Stimulated activated CD8-positive, alpha-beta memory T cell treated with anti-CD3 and anti-CD28 coated beads, Interleukin-7, amount 100 ng/mL, for 1 hour (primary cell): ENCODE data around the gene MEF2B.
"Not testable (repeated sequence)": the region's sequence is repeated elsewhere in the genome, so short reads cannot be mapped to it uniquely, and the experiment has no call there.

Experiments used
- DNase-seq, 2 donors: peaks; one replicate each; pipeline ENCODE4 v3.0.0-alpha.2; 2020; ENCODE audit warnings: low read depth in 2 of 2

MEF2B gene

DNA sequence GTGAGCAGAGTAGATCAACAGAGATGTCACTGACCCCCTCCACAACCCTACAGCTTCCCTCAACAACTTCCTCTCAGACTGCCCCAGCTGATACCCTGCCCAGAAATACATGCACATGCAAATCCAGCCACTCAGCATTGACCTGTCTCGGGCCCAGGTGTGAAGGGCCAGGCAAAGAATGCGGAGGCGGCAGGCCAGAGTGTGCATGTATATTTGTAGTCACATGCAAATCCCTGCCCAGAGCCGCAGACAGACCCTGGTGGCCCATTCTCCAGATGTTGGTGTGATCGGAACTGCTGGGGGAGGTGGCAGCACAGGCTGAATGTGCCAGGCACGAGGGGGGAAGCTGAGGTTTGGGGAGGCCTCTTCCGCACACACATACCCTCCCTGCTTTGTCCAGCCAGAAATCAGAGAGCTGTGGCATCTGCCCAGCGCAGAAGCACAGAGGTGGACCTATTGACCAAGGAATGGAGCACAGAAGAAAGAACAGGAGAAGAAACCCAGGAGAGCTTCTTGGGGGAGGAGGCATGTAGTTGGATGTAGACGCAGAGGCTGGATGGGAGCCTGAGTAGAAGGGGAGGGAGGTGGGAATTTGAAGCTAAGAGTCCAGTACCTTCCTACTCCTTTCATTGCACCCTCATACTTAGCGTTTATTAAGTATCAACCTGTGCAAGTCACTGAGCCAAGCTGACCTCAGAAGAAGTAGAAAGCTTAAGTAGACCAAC lies 14.4 kb downstream of the MEF2B start:
- no peak for DNase-seq

DNA sequence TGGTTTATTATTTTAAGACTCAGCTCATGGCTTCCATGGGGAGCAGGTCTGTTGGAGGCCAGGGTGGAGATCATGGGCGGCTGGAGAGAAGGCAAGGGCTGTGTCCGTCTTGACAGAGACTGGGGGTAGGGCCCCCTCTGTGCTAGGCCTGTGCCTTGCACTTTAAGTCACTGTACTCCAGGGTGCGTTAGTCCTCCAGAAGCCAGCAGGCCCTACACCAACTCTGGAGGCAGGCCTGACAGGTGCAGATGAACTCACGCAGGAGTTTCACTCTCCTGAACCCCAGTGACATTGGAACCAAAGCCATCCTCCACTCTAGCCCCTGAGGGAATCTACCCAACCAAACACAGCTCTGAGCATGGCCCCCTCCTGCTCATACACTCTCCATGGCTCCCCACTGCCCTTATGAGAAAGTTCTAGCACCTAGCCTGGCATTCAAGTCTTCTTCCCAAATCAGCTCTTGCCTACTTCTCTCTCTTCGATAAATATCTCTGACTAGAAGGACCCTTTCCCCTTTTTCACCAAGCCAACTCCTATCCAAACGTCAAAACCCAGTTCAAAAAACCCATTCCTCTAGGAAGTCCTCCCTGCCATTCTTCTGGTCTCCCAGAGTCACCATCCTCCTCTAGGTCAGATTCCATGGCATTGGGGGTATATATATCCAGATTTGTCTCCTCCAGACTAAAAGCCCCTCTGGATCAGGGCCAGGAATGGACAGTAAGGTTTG lies 15.1 kb downstream of the MEF2B start:
- no peak for DNase-seq

- DNase-seq = no peak
Measured at GRCh38 chr19:19152668-19153384, 17.2 kb downstream of the MEF2B start.

DNA sequence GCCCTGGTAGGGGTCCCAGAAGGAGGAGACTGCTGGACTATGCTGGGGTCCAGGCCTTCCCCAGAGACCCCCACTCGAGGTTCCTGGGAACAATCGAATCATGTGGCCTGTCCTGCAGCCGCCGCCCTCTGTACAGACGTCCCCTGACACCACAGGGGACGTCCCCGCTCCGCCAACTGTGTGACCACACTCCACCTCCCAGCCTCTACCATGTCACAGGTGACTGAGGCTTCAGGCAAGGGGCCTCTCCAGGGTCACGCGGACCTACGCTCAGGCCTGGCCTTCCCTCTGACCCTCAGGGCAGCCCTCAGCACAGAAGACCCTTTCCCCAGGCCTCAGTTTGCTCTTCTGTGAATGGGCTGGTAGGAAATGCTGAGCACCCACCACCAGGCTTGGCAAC lies 18.6 kb downstream of the MEF2B start:
- no peak for DNase-seq

DNA sequence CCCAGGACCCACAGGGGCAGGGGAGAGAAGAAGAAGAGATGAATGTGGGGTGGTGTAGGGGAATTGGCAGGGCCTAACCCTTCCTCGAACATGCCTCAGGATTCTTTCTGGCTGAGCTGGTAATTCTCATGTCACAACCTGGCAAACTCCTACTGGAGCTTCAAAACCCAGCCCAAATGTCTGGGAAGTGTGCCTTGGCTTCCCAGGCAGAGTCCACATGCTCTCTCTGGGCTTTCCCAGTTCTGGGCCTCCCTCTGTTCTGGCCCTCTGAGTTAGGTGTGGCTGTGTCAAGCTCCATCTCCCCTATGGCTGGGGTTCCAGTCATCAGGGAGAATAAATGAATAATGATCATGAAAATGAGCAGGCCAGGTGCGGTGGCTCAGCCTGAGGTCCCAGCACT lies 20.6 kb downstream of the MEF2B start:
- DNase-seq = no peak

GRCh38 chr19:19148504-19148903 lies 21.6 kb downstream of the MEF2B start:
- not testable (repeated sequence) for DNase-seq

DNA sequence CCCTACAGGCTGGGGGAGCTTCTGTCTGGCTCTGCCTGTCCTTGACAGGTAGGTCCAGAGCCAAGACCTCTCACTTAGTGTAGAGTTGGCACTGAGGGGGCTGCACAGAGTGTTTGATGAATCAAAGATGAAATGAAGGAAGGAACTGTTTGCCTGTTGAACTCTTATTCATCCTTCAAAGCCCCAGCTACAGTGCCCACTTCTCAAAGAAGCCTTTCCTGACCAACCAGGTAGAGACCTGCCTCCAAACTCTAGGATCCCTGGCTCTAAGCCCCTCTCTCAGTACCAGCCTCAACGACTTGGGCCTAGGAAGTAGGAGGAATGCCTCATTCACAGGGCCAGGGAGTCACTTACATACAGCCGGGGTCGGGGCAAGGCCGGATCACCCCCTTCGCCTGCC lies 22.7 kb downstream of the MEF2B start:
- DNase-seq = no peak

DNA sequence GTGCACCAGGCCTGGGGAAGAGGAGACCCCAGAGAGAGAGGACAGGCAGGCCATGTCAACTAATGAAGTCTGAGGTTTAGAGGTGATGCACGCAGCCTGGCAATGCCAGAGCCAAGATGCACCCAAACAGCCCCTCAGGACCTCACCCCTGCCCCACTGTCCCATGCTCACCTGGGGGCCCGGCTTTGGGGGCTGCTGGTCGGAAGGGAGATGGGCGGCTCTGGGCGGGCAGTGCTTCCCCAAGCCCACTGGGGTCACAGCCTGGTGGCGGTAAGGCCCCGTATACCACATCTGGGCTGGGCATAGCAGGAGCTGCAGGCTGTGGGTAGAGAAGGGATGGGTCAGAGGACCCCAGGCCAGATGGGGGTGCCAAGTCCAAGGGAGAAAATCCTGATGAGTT lies 23.2 kb downstream of the MEF2B start:
- DNase-seq = no peak

DNA sequence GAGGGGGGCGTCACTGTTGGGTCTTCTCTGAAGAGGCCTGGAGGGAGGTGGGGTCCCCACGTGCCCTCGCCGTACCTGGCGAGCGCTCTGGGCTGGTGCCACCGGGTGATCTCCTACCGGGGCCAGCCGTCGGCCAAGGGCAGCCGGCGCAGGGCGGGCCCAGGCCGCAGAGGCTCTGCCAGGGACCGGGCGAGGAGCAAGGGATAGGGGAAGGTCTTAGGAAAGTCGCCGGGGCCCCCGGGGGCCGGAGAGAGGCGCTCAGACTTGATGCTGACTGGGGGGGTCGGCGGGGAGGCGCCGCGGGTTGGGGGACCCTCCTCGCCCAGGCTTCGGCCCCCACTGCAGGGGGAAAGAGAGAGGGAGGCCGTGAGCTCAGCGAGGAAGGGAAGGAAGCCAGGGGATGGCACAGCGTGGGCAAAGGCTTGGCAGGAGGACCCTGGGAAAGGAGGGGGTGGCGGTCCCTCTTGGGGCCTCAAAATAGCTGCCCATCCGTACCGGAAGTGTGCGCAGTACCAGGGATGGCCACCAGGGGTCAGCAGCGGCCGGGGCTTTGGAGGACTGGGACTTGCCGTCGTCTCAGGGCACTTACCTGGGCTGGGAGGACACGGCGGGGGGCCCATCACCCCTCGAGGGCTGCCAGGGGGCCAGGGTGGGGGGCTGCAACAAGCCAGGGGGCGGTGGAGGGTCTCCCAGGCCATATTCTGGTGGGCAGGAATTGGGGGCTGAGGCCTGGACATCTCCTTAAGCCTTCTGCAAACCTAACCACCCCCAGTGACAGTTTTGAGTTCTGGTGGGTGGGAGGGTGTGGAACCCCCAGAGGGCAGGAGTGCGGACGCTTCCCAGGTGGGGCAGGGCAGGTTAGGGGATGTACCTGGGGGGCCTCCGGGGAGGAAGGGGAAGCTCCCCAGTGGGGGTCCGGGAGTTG lies 24.1 kb downstream of the MEF2B start:
- DNase-seq = peak; percentile 73 to 82

- DNase-seq = no peak
Measured at GRCh38 chr19:19145281-19145680, 24.8 kb downstream of the MEF2B start.

GRCh38 chr19:19142347-19142746 lies 27.7 kb downstream of the MEF2B start:
- no peak for DNase-seq

DNA sequence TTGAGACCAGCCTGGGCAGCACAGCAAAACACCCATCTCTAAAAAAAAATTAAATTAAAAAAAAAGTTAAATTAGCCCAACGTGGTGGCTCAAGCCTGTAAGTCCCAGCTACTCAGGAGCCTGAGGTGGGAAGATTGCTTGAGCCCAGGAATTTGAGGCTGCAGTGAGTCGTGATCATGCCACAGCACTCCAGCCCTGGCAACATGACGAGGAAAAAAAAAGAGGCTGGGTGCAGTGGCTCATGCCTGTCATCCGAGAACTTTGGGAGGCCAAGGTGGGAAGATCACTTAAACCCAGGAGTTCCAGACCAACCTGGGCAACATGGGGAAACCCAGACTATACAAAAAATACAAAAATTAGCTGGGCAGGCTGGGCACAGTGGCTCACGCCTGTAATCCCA lies 29.6 kb downstream of the MEF2B start:
- no peak for DNase-seq

- no peak for DNase-seq
Measured at GRCh38 chr19:19139876-19140229, 30.2 kb downstream of the MEF2B start.

DNA sequence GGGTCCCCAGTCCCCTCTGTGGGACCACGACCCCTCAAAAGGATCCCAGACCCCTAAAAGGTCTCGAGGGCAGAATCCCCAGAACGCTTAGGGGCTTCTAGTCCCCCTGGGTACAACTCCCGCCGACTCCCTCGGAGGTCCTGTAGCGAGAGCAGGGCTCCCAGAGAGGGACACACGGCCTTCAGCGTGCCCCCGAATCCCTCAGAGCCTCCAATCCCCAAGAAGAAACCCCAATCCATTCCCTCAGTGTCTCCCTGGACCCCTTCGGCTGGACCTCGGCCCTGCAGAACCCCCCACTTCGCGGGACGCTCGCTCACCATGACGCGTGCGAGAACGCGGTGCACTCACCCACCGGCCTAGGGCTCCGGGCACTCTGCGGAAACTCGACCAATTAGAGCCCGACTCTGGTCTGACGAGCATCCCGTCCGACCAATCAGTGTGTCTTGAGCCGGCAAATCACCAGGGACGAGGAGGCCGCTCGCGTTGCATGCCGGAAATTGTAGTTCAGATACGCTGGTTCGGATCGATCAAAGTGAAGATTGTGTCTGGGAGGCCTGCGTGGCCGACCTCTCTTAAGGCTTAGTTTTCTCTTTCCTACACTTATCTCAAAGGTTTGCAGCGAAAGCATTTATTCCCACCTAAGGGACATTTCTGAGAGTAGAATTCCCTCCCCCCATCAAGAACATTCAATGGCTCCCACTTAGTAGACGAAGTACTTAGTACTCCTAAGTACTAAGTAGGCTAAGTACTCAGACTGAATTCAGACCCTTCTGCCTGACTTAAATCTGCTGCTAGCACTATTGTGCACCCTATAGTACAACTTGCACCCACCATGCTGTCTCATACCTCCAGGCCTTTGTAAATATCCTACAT lies 31.7 kb downstream of the MEF2B start, which contains the start of gene TMEM161A:
Gene TMEM161A (minus strand): TSS at position 370 of the 873 bp plus-strand sequence. CDS start 50 bp downstream, at position 320.
- DNase-seq = peak; percentile 87

GRCh38 chr19:19137556-19138108 lies 32.4 kb downstream of the MEF2B start:
- DNase-seq = no peak

- DNase-seq = not testable (repeated sequence)
Measured at GRCh38 chr19:19135713-19136112, 34.4 kb downstream of the MEF2B start.

DNA sequence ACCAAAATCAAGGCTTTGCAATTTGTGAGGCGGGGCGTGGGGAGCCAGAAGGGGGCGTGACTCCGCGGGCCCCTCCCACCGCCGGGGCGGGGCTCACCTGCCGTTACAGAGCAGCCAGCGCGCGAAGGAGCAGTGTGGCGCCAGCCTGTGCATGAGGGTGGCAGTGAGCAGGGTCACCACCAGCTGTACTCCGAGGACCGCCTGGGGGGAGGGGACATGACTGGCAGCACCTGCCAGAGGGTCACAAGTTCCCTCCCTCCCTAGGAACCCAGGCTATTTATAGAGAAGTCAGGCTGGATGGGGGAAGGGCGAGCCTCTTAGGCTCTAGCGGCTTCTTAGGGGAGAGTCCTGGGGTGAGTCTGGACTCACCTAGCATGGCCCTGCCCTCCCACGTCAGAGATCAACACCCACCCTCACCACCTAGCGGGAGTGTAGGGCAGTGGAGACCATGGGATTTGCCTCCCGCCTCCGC lies 35.3 kb downstream of the MEF2B start:
- no peak for DNase-seq

- DNase-seq = no peak
Measured at GRCh38 chr19:19133985-19134384, 36.1 kb downstream of the MEF2B start.

DNA sequence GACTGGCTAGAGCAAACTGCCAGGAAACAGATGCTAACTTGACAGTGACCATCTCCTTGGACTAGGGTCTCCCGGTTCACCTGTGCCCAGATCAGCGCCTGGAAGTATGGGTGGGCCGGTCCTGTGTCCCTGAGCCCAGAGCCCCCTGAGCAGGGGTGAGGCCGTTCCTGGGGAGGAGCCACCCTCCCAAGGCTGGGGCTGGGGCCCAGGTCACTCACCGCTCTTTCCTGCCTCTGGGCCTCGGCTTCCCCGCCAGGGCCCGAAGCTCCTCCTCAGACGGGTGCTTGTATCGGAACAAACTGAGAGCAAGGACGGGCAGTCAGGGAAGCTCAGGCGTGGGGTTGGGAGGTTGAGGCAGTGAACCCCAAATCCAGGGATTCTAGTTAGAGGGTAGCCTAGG lies 37.2 kb downstream of the MEF2B start:
- DNase-seq = no peak

DNA sequence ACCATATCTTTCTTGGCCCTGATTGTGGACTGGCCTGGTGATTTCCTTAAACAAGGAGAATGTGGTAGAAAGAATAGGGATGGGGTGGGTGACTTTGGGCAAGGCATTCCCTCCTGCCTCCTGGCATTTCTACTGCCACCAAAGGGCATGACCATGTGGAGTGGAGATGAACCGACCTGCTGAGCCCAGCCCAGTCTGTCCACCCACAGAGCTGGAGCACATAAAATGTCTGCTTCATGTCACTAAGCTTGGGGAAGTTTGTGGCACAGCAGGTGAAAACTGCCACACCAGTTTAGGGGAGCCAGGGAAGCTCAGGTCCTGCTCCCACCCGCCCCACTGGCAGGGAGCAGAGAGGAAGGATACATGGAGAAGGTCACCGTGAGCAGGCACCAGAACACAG lies 38.1 kb downstream of the MEF2B start:
- no peak for DNase-seq
